Measurements from ENCODE around the gene LRRC8E.
"Not testable (repeated sequence)": the region's sequence is repeated elsewhere in the genome, so short reads cannot be mapped to it uniquely, and the experiment has no call there.

Gene LRRC8E

GRCh38 chr19:7910321-7911161, 22.2 kb downstream of the LRRC8E start:
- DNase-seq, result no peak

GRCh38 chr19:7911508-7912143, 23.3 kb downstream of the LRRC8E start:
- no peak for DNase-seq

- DNase-seq, result no peak
Measured at GRCh38 chr19:7912144-7912696, 23.9 kb downstream of the LRRC8E start.

GRCh38 chr19:7912697-7913564, 24.6 kb downstream of the LRRC8E start:
- DNase-seq, result no peak

- DNase-seq, result no peak
Measured at GRCh38 chr19:7913652-7914051, 25.3 kb downstream of the LRRC8E start.

GRCh38 chr19:7914099-7914498, 25.8 kb downstream of the LRRC8E start:
- no peak for DNase-seq

- no peak for DNase-seq
Measured at GRCh38 chr19:7914598-7915045, 26.3 kb downstream of the LRRC8E start, which contains the start of gene TGFBR3L. TGFBR3L (plus strand) TSS chr19:7914830.

GRCh38 chr19:7915250-7916102, 27.2 kb downstream of the LRRC8E start:
- DNase-seq, result no peak

- no peak for DNase-seq
Measured at GRCh38 chr19:7916103-7916954, 28.0 kb downstream of the LRRC8E start.

- no peak for DNase-seq
Measured at GRCh38 chr19:7916955-7917266, 28.6 kb downstream of the LRRC8E start.

GRCh38 chr19:7917267-7918061, 29.2 kb downstream of the LRRC8E start:
- no peak for DNase-seq

GRCh38 chr19:7918062-7918614, 29.8 kb downstream of the LRRC8E start:
- DNase-seq, result not testable (repeated sequence)

- DNase-seq, result peak; percentile 36
Measured at GRCh38 chr19:7918615-7919421, 30.5 kb downstream of the LRRC8E start.

- peak; percentile 97 for DNase-seq
Measured at GRCh38 chr19:7919610-7920518, 31.6 kb downstream of the LRRC8E start, which contains the start of gene SNAPC2. SNAPC2 (plus strand) TSS chr19:7920338; CDS start chr19:7920367, 29 bp downstream.

- DNase-seq, result peak; percentile 99
Measured at GRCh38 chr19:7920519-7921301, 32.4 kb downstream of the LRRC8E start.

- DNase-seq, result no peak
Measured at GRCh38 chr19:7921302-7921966, 33.1 kb downstream of the LRRC8E start.
